ENCODE measurements around the gene HCRTR1.

- no peak for TF ChIP-seq POLR2A (IDR thresholded peaks at IDR 0.05)
- TF ChIP-seq CTCF (IDR thresholded peaks at IDR 0.05), result no peak
These were observed 43.5 kb downstream of the HCRTR1 start for GRCh38 chr1:31660871-31661455.
